Smooth muscle cell (in vitro differentiated cells): Measurements from ENCODE around the gene ROR2. TPM values are rescaled to one million over a fixed set of nuclear protein-coding genes. Genes with fewer than 3 reads are reported as not detected.

Experiments
- DNase-seq: peaks from one replicate; lab custom pipeline; 2025; ENCODE audit not compliant: unreplicated experiment; lab: John Stamatoyannopoulos, UW
- H2AFZ ChIP-seq: fragments of 200-600 bp; sonication (generic); 2 replicates; pipeline ENCODE4 v1.6.0; 2016; ENCODE audit warnings: antibody characterized with exemption, low read depth, mild to moderate bottlenecking
- H3F3A ChIP-seq: fragments of 200-600 bp; sonication (generic); 2 replicates; pipeline ENCODE4 v1.6.0; 2017; ENCODE audit warnings: antibody characterized with exemption, low read depth
- H3K27ac ChIP-seq: fragments of 200-600 bp; sonication (generic); 2 replicates; pipeline ENCODE4 v1.5.1; 2016; ENCODE audit warnings: low read depth, mild to moderate bottlenecking
- H3K27me3 ChIP-seq: fragments of 200-600 bp; sonication (generic); 2 replicates; pipeline ENCODE4 v1.6.1; 2016; ENCODE audit warnings: low read depth, mild to moderate bottlenecking
- H3K36me3 ChIP-seq: fragments of 200-600 bp; sonication (generic); 2 replicates; pipeline ENCODE4 v1.5.1; 2016; ENCODE audit warnings: low read depth
- H3K4me1 ChIP-seq: fragments of 200-600 bp; sonication (generic); 2 replicates; pipeline ENCODE4 v1.5.1; 2016; ENCODE audit warnings: low read depth
- H3K4me2 ChIP-seq: fragments of 200-600 bp; sonication (generic); 2 replicates; pipeline ENCODE4 v1.6.0; 2016; ENCODE audit warnings: mild to moderate bottlenecking
- H3K4me3 ChIP-seq: fragments of 200-600 bp; sonication (generic); 2 replicates; pipeline ENCODE4 v1.5.1; 2016; ENCODE audit warnings: mild to moderate bottlenecking
- H3K79me2 ChIP-seq: fragments of 200-600 bp; sonication (generic); 2 replicates; pipeline ENCODE4 v1.6.0; 2016; ENCODE audit warnings: low read depth, mild to moderate bottlenecking
- H3K9ac ChIP-seq: fragments of 200-600 bp; sonication (generic); 2 replicates; pipeline ENCODE4 v1.6.0; 2016; ENCODE audit warnings: low read depth
- H3K9me3 ChIP-seq: fragments of 200-600 bp; sonication (generic); replicated peaks from 2 replicates; pipeline ENCODE4 v1.5.1; 2016; ENCODE audit warnings: low read depth
- H4K20me1 ChIP-seq: fragments of 200-600 bp; sonication (generic); 2 replicates; pipeline ENCODE4 v1.6.0; 2016; ENCODE audit warnings: low read depth
- WGBS: methylation state at CpG from one replicate; pipeline ENCODE4 v1.1.7; 2016; ENCODE audit warnings: low lambda C conversion rate; 5-methylcytosine and 5-hydroxymethylcytosine counted together
- polyA plus RNA-seq: library from polyadenylated mRNA; unstranded; fragments of >200 nt; fragmentation: Nextera tagmentation; extraction: Ambion mirVana; gene quantifications from 2 replicates; pipeline ENCODE4 v1.2.1, GENCODE V29; 2016
- total RNA-seq: library from RNA; depleted of rRNA; stranded (reverse); fragments of >200 nt; gene quantifications from 2 replicates; pipeline ENCODE4 v1.2.3, GENCODE V29; 2014
- TF ChIP-seq, protein P1 (sequence below): fragments of 200-600 bp; sonication (generic); IDR thresholded peaks from 2 replicates; pipeline ENCODE4 v1.5.1; 2017; ENCODE audit warnings: borderline replicate concordance, mild to moderate bottlenecking, antibody characterized with exemption; ENCODE audit not compliant: insufficient read depth, poor library complexity, severe bottlenecking

ROR2 gene
- total and polyA plus RNA-seq, 2 experiments from 2014 or later, result 16.7 to 21.7 TPM

DNA sequence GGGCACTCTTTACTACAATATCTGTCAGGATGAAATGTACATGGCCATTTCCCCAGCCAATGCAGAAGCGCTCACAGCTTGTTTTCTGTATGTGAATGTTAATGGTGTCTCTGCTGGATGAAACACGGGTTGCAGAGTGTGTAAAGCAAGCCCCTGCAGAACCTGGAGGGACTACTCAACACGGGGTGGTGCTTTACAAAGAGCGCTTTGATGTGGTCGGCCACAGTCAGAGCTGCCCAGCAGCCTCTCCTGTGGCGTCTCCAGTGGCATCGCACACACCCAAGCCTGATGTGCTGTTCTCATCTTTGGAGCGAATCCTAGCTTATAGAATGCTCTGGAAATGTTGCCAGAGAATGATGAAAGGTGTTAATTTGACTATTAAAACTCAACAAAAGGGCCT lies 363.7 kb downstream of the ROR2 start:
- TF ChIP-seq, protein P1, sequence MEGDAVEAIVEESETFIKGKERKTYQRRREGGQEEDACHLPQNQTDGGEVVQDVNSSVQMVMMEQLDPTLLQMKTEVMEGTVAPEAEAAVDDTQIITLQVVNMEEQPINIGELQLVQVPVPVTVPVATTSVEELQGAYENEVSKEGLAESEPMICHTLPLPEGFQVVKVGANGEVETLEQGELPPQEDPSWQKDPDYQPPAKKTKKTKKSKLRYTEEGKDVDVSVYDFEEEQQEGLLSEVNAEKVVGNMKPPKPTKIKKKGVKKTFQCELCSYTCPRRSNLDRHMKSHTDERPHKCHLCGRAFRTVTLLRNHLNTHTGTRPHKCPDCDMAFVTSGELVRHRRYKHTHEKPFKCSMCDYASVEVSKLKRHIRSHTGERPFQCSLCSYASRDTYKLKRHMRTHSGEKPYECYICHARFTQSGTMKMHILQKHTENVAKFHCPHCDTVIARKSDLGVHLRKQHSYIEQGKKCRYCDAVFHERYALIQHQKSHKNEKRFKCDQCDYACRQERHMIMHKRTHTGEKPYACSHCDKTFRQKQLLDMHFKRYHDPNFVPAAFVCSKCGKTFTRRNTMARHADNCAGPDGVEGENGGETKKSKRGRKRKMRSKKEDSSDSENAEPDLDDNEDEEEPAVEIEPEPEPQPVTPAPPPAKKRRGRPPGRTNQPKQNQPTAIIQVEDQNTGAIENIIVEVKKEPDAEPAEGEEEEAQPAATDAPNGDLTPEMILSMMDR, result no peak
- 54% methylated on average over 8 of the region's 8 CpGs for whole genome bisulfite sequencing
- H3K9ac ChIP-seq, result no peak overlapping the region
- H3K4me2 ChIP-seq, result no peak overlapping the region
- no peaks in the 10 kb centered on the region for H3F3A ChIP-seq
- no peak for DNase-seq
- no peaks in the 10 kb centered on the region for H3K4me1 ChIP-seq
- no peaks in the 10 kb centered on the region for H3K36me3 ChIP-seq
- no peaks in the 10 kb centered on the region for H4K20me1 ChIP-seq
- H3K9me3 ChIP-seq, result no peaks in the 10 kb centered on the region
- no peak overlapping the region for H3K4me3 ChIP-seq
- H3K79me2 ChIP-seq, result no peaks in the 10 kb centered on the region
- H3K27me3 ChIP-seq, result no peaks in the 10 kb centered on the region
- H2AFZ ChIP-seq, result no peak overlapping the region
- no peak overlapping the region for H3K27ac ChIP-seq

DNA sequence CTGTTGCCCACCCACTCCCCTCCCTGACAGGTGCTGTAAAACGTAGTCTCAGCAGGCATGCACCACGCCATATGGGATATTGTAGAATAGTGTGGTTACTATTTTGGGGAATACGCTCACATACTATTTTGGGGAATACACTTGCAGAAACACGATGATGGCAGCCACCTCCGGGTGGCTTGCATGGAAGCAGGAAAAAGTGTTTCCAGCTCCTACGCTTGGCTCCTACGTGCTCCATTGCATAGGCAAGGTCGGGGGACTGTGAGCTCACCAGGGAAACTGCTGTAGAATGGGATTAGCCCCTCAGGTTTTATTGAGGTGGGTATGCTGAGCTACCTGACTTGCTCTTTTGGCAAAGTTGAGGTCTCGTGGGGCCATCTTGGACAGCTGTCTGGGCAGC lies 366.1 kb downstream of the ROR2 start:
- TF ChIP-seq, protein P1, result no peak
- WGBS, result 96% methylated on average over 9 of the region's 9 CpGs
- no peaks in the 10 kb centered on the region for H3K9me3 ChIP-seq
- H3K79me2 ChIP-seq, result no peaks in the 10 kb centered on the region
- no peak overlapping the region for H3K4me3 ChIP-seq
- no peaks in the 10 kb centered on the region for H3K36me3 ChIP-seq
- H3K9ac ChIP-seq, result no peak overlapping the region
- DNase-seq, result no peak
- H3K4me1 ChIP-seq, result no peaks in the 10 kb centered on the region
- no peaks in the 10 kb centered on the region for H4K20me1 ChIP-seq
- H2AFZ ChIP-seq, result no peak overlapping the region
- H3K4me2 ChIP-seq, result no peak overlapping the region
- no peak overlapping the region for H3K27ac ChIP-seq
- H3F3A ChIP-seq, result no peaks in the 10 kb centered on the region
- no peaks in the 10 kb centered on the region for H3K27me3 ChIP-seq

- no peak for DNase-seq
- Histone ChIP-seq H3F3A (no peaks in the 10 kb centered on the region), H3K27me3 (no peaks in the 10 kb centered on the region), H3K79me2 (no peaks in the 10 kb centered on the region), H3K4me3 (no peak overlapping the region), H2AFZ (no peak overlapping the region), H3K4me1 (no peaks in the 10 kb centered on the region), H3K9me3 (no peaks in the 10 kb centered on the region), H3K9ac (no peak overlapping the region), H3K36me3 (no peaks in the 10 kb centered on the region), H4K20me1 (no peaks in the 10 kb centered on the region), H3K4me2 (no peak overlapping the region), H3K27ac (no peak overlapping the region)
- TF ChIP-seq, protein P1, result no peak
Observed at GRCh38 chr9:91583161-91583875, 366.7 kb downstream of the ROR2 start.

GRCh38 chr9:91582181-91582580 lies 367.8 kb downstream of the ROR2 start:
- H3K79me2 ChIP-seq, result no peaks in the 10 kb centered on the region
- TF ChIP-seq, protein P1, result no peak
- no peak overlapping the region for H2AFZ ChIP-seq
- no peaks in the 10 kb centered on the region for H3K36me3 ChIP-seq
- no peaks in the 10 kb centered on the region for H4K20me1 ChIP-seq
- no peaks in the 10 kb centered on the region for H3F3A ChIP-seq
- WGBS, result 92% methylated on average over 4 of the region's 4 CpGs
- H3K9me3 ChIP-seq, result no peaks in the 10 kb centered on the region
- no peak overlapping the region for H3K4me2 ChIP-seq
- H3K4me3 ChIP-seq, result no peak overlapping the region
- no peak overlapping the region for H3K9ac ChIP-seq
- H3K27ac ChIP-seq, result no peak overlapping the region
- H3K4me1 ChIP-seq, result peaks cover 8% of the 10 kb centered on the region
- no peak for DNase-seq
- H3K27me3 ChIP-seq, result no peaks in the 10 kb centered on the region
